Gastrocnemius medialis (tissue), 4 donors: Measurements from ENCODE around the gene CELSR1. TPM values are rescaled to one million over a fixed set of nuclear protein-coding genes. Genes with fewer than 3 reads are reported as not detected.

ENCODE experiments used
- ATAC-seq, 2 donors: fragments of 150-250 bp; one replicate each; pipeline ENCODE4 v1.9.1; 2016
- DNase-seq, 2 donors: peaks; one replicate each; pipeline ENCODE4 v3.0.0-alpha.2; 2019
- H3K27ac ChIP-seq, 4 donors: fragments of 200-600 bp; sonication (generic); 1 replicate in 1 of 4; 2 replicates in 3 of 4; pipeline ENCODE4 v1.5.1; 2016 to 2018; ENCODE audit warnings: mild to moderate bottlenecking in 2 of 4, moderate library complexity in 1 of 4
- H3K27me3 ChIP-seq, 3 donors: fragments of 200-600 bp; sonication (generic) in 2 of 3; 1 replicate in 1 of 3; 2 replicates in 2 of 3; pipeline versions ENCODE4 v1.5.1 to v1.6.0; 2016 to 2019; ENCODE audit warnings: mild to moderate bottlenecking in 1 of 3, moderate library complexity in 1 of 3
- H3K36me3 ChIP-seq, 2 donors: fragments of 200-600 bp; sonication (generic) in 1 of 2; one replicate each; pipeline ENCODE4 v1.5.1; 2017 to 2018
- H3K4me1 ChIP-seq, 2 donors: fragments of 200-600 bp; sonication (generic) in 1 of 2; one replicate each; pipeline ENCODE4 v1.5.1; 2016 to 2017; ENCODE audit warnings: mild to moderate bottlenecking in 2 of 2
- H3K4me3 ChIP-seq, 4 donors: fragments of 200-600 bp; sonication (generic) in 3 of 4; 1 replicate in 1 of 4; 2 replicates in 3 of 4; pipeline ENCODE4 v1.5.1; 2016 to 2019; ENCODE audit warnings: mild to moderate bottlenecking in 2 of 4
- H3K9me3 ChIP-seq, 3 donors: fragments of 200-600 bp; sonication (generic) in 2 of 3; 1 replicate in 1 of 3; 2 replicates in 2 of 3; pipeline ENCODE4 v1.5.1; 2016 to 2019
- CTCF ChIP-seq, 5 experiments: fragments of 450-650 bp in 3 of 5; fragments of 200-600 bp in 2 of 5; sonication (generic) in 2 of 5; IDR thresholded peaks in 4 of 5; conservative IDR thresholded peaks in 1 of 5; 1 replicate in 4 of 5; 2 replicates in 1 of 5; pipeline ENCODE4 v1.5.1; 2016 to 2019; ENCODE audit warnings: antibody characterized with exemption in 5 of 5, mild to moderate bottlenecking in 3 of 5, moderate library complexity in 3 of 5
- POLR2A ChIP-seq, 2 donors: fragments of 450-650 bp; IDR thresholded peaks; one replicate each; pipeline ENCODE4 v1.6.1; 2017; ENCODE audit warnings: antibody characterized with exemption in 2 of 2, mild to moderate bottlenecking in 2 of 2, moderate library complexity in 2 of 2
- in situ Hi-C, 4 donors: fragments of 200-750 bp; cut with MboI; loops; one replicate each; pipeline versions ENCODE4 v1.15.0 to v1.8.0; 2017; ENCODE audit warnings: low sequenced_read_pairs in 4 of 4
- intact Hi-C: fragments of 100-400 bp; cut with DNase I; formaldehyde crosslinking; loops from one replicate; pipeline ENCODE4 v1.15.1; 2023; ENCODE audit warnings: low total_unique reads
- total RNA-seq, 4 donors: library from RNA; depleted of rRNA; stranded (reverse); fragments of >200 nt; gene quantifications; one replicate each; pipeline versions ENCODE4 v1.1.0 to v1.2.3, GENCODE V29; 2016

CELSR1 gene
- total RNA-seq, 4 donors from 2014 or later, result 0.10 to 1.5 (median 0.87) TPM

GRCh38 chr22:46524203-46524740 lies 13.1 kb downstream of the CELSR1 start:
- intact Hi-C loops (no loop called here), in situ Hi-C loops (no loop called here)
- no peak overlapping the region for H3K27ac ChIP-seq
- H3K4me1 ChIP-seq, result no peaks in the 10 kb centered on the region
- no peak for DNase-seq
- H3K36me3 ChIP-seq, result no peaks in the 10 kb centered on the region
- H3K9me3 ChIP-seq, result no peaks in the 10 kb centered on the region
- peaks cover 0 to 6% (median 0%) of the 10 kb centered on the region in 3 donors for H3K27me3 ChIP-seq
- no peak for ATAC-seq
- H3K4me3 ChIP-seq, result no peak overlapping the region
- no peak for TF ChIP-seq CTCF (IDR thresholded peaks at IDR 0.05 in 4 of 5, conservative IDR thresholded peaks at IDR 0.05 in 1 of 5)
- no peak for TF ChIP-seq POLR2A (IDR thresholded peaks at IDR 0.05)

GRCh38 chr22:46522797-46523196 lies 14.6 kb downstream of the CELSR1 start:
- in situ Hi-C loops, result no loop called here
- Histone ChIP-seq H3K4me1 (no peaks in the 10 kb centered on the region), H3K4me3 (no peak overlapping the region), H3K36me3 (no peaks in the 10 kb centered on the region), H3K27ac (no peak overlapping the region), H3K9me3 (no peaks in the 10 kb centered on the region), H3K27me3 (peaks cover 0 to 6% (median 5%) of the 10 kb centered on the region in 3 donors)
- no peak for DNase-seq
- intact Hi-C loops, result no loop called here
- TF ChIP-seq POLR2A (IDR thresholded peaks at IDR 0.05) (no peak), CTCF (IDR thresholded peaks at IDR 0.05 in 4 of 5, conservative IDR thresholded peaks at IDR 0.05 in 1 of 5) (no peak)
- ATAC-seq, result no peak

- Histone ChIP-seq H3K27me3 (peaks cover 0 to 6% (median 5%) of the 10 kb centered on the region in 3 donors), H3K36me3 (no peaks in the 10 kb centered on the region), H3K4me1 (no peaks in the 10 kb centered on the region), H3K9me3 (no peaks in the 10 kb centered on the region), H3K4me3 (no peak overlapping the region), H3K27ac (no peak overlapping the region)
- no peak for DNase-seq
- in situ Hi-C loops, result no loop called here
- intact Hi-C loops, result no loop called here
- no peak for ATAC-seq
- no peak for TF ChIP-seq POLR2A (IDR thresholded peaks at IDR 0.05)
- TF ChIP-seq CTCF (IDR thresholded peaks at IDR 0.05 in 4 of 5, conservative IDR thresholded peaks at IDR 0.05 in 1 of 5), result no peak
These were observed 15.4 kb downstream of the CELSR1 start for GRCh38 chr22:46521994-46522393.

- TF ChIP-seq CTCF (IDR thresholded peaks at IDR 0.05 in 4 of 5, conservative IDR thresholded peaks at IDR 0.05 in 1 of 5) (no peak), POLR2A (IDR thresholded peaks at IDR 0.05) (no peak)
- Histone ChIP-seq H3K9me3 (no peaks in the 10 kb centered on the region), H3K4me3 (no peak overlapping the region), H3K36me3 (no peaks in the 10 kb centered on the region), H3K27me3 (peaks cover 0 to 6% (median 5%) of the 10 kb centered on the region in 3 donors), H3K27ac (no peak overlapping the region), H3K4me1 (no peaks in the 10 kb centered on the region)
- no peak for DNase-seq
- intact Hi-C loops, result no loop called here
- ATAC-seq, result no peak
- in situ Hi-C loops, result no loop called here
These were observed 16.5 kb downstream of the CELSR1 start for GRCh38 chr22:46520880-46521279.

GRCh38 chr22:46519377-46519776 lies 18.0 kb downstream of the CELSR1 start:
- no peak overlapping the region for H3K27ac ChIP-seq
- intact Hi-C loops, result no loop called here
- H3K4me1 ChIP-seq, result no peaks in the 10 kb centered on the region
- ATAC-seq (no peak), DNase-seq (no peak)
- no peaks in the 10 kb centered on the region for H3K36me3 ChIP-seq
- in situ Hi-C loops, result no loop called here
- TF ChIP-seq CTCF (IDR thresholded peaks at IDR 0.05 in 4 of 5, conservative IDR thresholded peaks at IDR 0.05 in 1 of 5) (no peak), POLR2A (IDR thresholded peaks at IDR 0.05) (no peak)
- H3K9me3 ChIP-seq, result no peaks in the 10 kb centered on the region
- peaks cover 0 to 5% (median 2%) of the 10 kb centered on the region in 3 donors for H3K27me3 ChIP-seq
- no peak overlapping the region for H3K4me3 ChIP-seq
